GM19438 (cell line): Measurements from ENCODE around the gene EVI5.
"Not testable (repeated sequence)": the region's sequence is repeated elsewhere in the genome, so short reads cannot be mapped to it uniquely, and the experiment has no call there.

Source experiments
- ATAC-seq: cut with Tn5 transposase; IDR thresholded peaks from one replicate; pipeline ENCODE4 v1.9.1; 2021; ENCODE audit warnings: low read depth; ENCODE audit not compliant: unreplicated experiment

Gene EVI5

DNA sequence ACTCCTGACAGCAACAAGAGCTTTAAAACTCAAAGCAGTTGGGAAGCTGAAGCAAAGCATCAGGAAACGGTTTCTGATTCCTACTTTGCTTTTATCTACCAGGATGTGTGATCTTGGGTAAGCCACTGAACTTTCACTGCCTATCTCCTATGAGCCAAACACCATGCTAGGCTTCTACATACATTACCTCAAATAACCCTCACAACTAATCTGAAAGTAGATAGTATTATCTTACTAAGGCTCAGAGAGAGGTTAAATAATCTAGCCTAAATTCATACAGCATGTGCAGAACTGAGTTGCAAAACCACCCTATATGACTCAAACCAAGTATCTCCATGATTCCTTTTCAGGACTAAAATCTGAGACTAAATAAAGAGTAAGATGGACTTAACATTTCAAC is 83.8 kb downstream of the EVI5 start:
- ATAC-seq: no peak

DNA sequence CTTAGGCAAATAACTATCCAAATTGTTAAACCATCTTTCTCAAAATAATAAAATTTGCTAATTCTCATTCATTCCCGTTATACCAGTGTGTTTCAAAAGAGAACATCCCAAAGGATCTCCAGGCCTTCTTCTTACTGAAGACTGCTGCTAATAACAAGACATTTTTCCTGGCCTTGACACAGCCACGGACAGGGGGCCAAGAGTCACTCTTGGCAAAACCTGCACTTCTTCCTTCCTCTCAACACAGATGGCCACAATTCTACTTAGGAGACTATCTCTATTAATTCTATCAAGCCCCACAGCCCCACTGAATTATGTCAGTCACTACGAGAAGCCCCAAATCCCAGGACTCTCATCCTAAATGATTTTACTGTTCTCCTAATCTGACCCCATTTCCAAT is 86.0 kb downstream of the EVI5 start:
- no peak for ATAC-seq

DNA sequence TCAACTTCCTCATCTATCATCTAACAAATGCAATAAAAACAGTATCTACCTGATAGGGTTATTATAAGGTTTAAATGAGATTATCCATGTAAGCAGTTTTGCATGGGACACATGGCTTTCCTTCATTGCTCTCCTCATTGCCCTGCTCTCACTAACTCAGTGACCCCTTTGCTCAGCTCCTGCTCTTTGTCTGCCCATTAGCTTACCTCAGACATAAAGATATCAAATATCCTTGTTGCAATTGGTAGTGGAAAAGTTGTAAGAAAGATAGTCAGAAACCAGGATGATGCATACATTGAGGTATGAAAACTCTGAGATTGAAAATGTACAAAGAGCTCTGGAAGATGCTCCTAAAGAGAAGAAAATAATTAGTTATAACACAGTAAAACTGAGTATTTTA is 89.8 kb downstream of the EVI5 start:
- no peak for ATAC-seq

DNA sequence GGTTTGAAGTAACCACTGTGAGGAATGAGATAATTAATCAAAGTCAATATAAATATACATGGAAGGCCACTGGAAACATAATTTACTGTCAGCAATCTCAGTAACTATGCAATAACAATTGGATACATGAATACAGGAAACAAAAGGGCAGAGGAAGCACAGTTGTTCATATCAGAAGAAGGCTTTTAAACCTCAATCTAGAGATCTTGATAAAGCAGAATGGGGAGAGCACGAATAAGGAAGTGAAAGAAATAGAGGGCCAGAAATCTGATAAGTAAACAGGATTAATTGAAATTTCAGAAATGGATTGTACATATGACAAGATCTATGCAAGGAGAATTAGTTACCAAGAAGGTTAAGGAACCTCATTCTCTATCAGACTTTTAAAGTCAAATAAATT is 93.0 kb downstream of the EVI5 start:
- ATAC-seq: no peak

DNA sequence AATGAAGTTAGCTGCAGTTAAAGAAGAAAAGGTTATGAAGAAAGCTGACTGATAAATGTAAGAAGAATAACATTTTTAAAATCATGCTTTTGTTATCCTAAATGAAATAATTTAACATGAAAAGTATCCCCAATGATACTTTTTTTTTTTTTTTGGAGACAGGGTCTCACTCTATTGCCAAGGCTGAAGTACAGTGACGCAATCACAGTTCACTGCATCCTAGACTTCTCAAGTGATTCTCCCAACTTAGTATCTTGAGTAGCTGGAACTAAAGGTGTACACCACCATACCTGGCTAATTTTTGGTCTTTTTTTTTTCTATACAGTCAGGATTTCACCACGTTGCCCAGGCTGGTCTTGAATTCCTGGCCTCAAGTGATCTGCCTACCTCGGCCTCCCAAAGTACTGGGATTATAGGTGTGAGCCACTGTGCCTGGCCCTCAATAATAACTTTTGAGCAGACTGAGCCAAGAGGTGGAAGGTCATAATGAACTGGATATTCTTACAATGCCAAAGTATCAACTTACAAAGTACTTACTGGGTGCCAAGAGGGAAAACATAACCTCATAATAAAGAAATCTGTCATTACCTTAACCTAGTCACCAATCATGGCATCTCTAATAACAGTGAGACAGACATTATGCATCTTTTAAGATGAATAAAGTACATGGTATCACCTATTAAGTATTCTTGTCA is 94.5 kb downstream of the EVI5 start:
- ATAC-seq: no peak

DNA sequence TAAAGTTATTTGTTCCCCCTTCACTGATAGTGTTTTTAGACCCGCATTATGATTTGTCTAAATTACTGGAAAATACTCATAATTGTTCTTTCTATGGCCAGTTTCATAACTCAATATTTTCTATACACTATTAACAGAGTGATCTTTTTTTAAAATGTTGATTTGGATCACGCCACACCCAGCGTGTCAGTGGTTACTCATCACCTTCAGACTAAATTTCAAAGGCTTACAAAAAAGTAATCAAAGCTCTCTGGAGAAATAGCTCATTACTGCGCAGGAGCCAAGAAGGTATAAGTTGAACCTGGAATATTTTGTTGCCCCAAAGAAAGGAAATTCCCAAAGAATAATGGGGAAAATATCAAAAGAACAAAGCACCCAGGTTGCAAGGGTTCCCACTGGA is 104.9 kb downstream of the EVI5 start:
- no peak for ATAC-seq

DNA sequence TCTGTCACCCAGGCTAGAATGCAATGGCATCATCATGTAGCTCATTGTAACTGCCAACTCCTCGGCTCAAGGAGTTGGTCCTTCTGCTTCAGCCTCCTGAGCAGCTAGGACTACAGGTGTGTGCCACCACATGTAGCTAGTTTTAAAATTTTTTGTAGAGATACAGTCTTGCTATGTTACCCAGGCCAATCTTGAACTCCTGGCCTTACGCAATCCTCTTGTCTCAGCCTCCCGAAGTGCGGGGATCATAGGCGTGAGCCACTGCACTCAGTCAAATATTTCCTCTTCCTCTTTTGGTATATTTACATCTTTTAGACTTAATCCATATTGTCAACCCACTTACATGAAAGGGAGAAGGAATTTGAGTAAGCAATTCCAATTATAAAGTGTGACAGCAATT is 121.1 kb downstream of the EVI5 start:
- ATAC-seq: no peak

DNA sequence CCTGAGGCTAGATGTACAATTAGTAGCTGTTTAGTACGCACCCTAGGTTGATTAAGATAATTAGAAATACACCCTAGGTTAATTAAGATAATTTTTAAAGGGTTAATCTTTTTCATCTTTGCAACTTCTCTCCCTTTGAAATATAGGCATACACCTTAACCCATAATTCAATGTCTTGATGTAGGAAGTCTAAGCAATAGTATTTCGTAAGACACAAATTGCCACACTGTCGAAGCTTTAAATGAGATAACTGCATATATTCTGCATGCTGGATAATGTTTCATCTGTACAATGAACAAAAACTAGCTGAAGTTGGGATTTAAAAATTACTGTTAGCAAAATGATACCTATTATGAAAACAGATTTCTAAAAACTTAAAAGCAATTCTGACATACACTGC is 122.9 kb downstream of the EVI5 start:
- ATAC-seq: no peak

DNA sequence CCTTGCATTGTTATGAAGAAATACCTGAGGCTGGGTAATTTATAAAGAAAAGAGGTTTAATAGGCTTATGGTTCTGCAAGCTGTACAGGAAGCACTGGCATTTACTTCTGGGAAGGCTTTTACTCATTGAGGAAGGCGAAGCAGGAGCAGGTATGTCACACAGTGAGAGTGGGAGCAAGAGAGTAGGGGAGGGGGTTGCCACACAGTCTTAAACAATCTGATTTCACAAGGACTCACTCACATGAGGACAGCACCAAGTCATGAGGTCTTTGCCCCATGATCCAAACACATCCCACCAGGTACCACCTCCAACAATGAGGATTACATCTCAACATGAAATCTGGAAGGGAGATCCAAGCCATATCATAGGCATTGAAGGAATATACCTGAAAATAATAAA is 127.2 kb downstream of the EVI5 start:
- no peak for ATAC-seq

DNA sequence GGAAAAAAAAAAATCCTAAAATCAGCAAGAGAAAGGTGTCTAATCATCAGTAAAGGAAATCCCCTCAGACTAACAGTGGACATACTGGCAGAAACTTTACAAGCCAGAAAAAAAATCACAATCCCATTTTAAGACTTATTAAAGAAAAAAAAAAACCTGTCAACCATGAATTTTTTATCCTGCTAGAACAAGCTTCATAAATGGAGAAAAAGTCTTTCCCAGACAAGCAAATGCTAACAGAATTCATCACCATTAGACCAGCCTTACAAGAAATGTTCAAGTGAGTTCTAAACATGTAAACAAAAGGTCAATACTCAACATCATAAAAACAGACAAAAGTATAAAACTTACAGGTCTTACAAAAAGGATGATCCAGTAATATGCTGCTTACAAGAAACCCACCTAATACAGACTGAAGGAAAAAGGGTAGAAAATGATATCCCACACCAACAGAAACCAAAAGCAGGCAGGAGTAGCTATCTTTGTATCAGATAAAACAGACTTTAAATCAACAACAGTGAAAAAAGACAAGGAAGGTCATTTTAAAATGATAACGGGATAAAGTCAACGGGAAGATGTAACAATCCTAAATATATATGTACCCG is 129.6 kb downstream of the EVI5 start:
- ATAC-seq: no peak

DNA sequence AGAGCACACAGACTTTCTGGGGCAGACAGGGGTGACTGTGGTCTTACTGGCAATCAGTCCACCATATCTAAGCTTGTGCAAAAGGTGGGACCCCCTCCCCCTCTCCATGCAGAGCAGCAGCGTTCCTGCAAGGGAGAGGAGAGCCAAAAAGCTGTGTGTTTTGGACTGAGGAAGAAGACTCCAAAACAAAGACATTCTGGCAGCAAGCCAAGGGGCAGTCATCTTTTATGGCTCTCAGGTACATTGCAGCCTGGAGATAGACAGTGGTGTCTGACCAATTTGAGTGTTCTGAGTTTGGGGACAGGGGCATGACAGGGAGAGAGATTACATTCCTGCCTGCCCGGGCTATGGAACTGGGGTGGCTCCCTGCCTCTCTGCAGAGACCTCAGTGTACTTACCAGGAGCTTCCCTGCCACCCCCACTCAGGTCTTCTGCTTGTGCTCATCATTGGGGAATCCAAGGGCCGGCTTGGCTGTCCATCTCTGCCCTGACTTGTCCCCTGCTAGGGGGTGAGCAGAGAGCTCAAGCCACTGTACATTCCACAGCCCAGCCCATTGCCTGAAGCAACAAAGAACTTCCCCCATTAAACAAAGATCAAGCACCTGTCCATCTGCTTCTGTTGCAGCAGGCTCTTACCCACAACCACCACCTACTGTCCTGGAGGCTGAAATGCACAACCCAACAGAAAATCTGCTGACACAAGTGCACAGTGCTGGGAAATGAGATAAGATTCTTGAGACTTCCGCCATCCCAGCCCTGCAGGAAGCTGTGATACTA is 131.1 kb downstream of the EVI5 start:
- no peak for ATAC-seq

DNA sequence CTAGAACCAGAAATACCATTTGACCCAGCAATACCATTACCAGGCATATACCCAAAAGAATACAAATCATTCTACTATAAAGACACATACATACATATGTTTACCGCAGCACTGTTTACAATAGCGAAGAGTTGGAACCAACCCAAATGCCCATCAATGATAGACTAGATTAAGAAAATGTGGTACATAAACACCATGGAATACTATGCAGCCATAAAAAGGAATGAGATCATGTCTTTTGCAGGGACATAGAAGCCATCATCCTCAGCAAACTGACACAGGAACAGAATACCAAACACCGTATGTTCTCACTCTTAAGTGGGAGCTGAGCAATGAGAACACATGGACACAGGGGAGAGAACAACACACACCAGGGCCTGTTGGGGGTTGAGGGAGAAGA is 144.2 kb downstream of the EVI5 start:
- ATAC-seq: not testable (repeated sequence)

DNA sequence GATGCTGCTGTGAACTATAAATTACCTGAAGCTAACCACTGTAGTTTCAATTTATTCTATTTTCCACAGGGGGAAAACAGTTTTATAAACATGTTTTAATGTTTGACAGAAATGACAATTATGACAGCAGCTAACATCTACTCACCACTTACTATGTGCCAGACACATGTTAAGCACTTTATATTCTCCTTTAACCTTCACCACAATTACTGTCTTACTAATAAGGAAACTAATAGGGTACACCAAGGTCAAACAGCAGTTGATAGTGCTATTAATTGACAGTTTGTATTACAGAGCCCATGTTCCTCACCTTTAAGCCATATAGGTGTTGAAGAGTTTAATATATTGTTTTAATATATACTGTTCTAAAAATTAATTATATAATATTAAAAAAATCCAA is 146.4 kb downstream of the EVI5 start:
- no peak for ATAC-seq

DNA sequence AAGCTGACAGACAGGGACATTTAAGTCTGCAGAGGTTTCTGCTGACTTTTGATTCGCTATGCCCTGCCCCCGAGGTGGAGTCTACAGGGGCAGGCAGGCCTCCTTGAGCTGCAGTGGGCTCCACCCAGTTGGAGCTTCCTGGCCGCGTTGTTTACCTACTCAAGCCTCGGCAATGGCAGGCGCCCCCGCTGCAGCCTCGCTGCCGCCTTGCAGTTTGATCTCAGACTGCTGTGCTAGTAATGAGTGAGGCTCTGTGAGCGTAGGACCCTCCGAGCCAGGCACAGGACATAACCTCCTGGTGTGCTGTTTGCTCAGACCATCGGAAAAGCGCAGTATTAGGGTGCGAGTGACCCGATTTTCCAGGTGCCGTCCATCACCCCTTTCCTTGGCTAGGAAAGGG is 149.7 kb downstream of the EVI5 start:
- not testable (repeated sequence) for ATAC-seq

DNA sequence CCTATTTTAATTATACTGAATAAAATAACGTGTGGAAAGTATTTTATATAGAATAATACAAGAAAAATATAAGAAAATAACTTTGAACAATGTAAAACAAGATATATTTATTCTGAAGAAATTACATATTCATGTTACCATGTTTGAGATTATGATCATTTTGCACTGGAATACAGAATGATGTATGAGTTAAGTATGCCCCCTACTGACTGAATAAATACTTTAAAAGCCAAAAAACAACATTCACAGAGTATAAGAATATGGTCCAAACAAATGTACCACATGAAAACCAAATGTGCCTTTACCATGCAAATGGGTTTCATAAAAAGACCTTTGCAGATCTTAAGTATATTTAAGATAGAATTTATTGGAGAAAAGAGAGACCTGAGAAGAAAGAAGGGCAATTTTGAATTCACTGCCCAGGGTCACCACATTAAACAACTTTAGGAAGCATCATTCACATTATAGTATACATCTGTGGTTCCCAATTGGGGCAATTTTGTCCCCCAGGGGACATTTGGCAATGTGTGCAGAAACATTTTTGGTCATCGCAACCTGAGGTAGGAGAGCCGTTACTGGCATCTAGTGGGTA is 161.6 kb downstream of the EVI5 start:
- ATAC-seq: no peak

DNA sequence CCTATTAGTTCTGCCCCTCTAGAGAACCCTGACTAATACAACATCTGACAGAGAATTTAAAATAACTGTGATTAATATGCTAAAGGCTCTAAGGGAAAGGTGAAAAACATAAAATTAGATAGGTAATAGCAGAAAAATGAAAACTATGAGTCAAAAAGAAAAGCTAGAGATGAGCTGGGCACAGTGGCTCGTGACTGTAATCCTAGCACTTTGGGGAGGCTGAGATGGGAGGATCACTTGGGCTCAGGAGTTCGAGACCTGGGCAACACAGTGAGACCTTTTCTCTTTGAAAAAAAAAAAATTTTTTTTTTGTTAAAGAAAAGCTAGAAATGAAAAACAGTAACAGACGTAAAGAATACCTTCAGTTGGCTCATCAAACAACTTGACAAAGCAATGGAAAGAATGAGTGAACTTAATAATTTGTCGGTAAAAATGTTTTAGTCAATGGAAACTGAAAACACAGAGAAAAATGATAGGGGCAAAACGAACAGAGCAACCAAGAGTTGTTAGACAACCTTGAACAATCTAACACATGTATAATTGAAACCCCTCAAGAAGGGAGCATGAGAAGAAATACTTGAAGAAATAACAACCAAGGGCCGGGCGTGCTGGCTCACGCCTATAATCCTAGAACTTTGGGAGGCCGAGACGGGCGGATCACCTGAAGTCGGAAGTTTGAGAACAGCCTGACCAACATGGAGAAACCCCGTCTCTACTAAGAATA is 165.3 kb downstream of the EVI5 start:
- ATAC-seq: no peak

DNA sequence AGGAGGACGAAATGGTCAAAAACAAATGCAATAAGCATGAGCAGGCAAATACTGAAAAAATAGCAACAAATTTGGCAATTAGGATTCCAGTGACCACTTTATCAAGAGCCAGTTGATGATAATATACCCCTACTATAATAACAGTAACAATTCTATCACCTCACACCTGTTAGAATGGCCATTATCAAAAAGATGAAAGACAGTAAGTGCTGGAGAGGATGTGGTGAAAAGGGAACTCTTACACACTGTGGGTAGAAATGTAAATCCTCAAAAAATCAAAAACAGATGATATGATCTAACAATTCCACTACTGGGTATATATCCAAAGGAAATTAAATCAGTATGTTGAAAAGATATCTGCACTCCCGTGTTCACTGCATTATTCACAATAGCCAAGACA is 183.9 kb downstream of the EVI5 start:
- ATAC-seq: no peak

DNA sequence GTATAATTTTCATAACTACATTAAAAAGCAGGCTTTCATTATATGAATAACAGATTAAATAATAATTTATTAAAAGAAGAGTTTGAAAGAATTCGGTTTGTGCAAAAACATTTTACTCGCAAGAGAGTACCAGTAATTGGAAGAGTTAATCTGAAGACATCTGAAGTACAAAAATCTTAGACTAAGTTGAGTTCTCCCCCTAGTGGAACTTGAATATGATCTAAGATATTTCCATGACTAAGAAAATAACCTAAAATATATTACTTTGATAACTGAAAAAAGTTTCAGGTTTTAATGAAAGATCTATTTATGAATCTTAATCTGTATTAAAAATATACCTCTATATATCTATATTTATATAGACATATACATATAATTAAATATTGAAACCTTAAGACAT is 185.7 kb downstream of the EVI5 start:
- ATAC-seq: no peak

DNA sequence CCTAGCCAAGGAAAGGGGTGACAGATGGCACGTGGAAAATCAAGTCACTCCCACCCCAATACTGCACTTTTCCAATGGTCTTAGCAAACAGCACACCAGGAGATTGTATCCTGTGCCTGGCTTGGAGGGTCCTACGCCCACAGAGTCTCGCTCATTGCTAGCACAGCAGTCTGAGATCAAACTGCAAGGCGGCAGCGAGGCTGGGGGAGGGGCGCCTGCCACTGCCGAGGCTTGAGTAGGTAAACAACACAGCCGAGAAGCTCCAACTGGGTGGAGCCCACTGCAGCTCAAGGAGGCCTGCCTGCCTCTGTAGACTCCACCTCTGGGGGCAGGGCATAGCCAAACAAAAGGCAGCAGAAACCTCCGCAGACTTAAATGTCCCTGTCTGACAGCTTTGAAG is 195.5 kb downstream of the EVI5 start:
- not testable (repeated sequence) for ATAC-seq

DNA sequence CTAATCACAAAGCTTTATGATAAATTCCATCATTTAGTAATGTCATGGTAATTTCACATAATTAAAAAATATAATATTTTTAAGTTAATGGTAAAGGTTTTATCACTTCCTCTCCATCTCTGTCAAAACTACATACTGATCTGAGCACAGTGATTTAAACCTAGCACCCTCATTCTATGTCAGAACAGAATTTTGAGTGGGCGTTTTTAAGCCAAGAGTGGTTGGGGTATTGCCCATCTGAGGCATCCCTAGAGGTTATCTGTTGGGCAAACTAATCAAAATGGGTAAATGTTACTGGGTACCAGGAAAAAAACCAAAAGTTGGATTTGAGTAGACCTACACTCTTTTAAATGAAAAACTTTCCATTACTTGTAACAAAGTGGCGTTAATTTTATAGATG is 197.5 kb downstream of the EVI5 start:
- no peak for ATAC-seq

DNA sequence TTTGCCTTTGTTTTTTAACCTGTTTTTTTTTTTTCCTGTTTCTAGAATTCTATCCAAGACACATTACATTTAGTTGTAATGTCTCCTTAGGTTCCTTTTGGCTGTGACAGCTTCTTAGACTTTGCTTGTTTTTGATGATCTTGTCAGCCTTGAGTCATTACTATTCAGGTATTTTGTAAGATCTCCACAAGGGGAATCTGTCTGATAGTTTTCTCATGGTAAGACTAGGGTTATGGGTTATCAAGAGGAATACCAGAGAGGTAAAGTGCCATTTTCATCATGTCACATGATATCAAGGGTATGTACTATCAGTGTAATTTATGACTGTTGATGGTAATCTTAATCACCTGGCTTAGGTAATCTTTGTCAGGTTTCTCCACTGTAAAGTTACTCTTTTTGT is 199.1 kb downstream of the EVI5 start:
- no peak for ATAC-seq
